LNCaP clone FGC (cell line): ENCODE data around the gene ZDHHC3.

Experiments used
- DNase-seq: peaks from one replicate; pipeline ENCODE4 v3.0.0-alpha.2; 2011; ENCODE audit warnings: low read depth
- H3K4me3 ChIP-seq: 2 replicates; pipeline ENCODE4 v1.5.1; 2011; ENCODE audit warnings: mild to moderate bottlenecking, low read depth, low read length, control low read depth
- CTCF ChIP-seq: IDR thresholded peaks from 2 replicates; pipeline ENCODE4 v1.5.1; 2012; ENCODE audit warnings: mild to moderate bottlenecking; ENCODE audit not compliant: control insufficient read depth, insufficient read depth; ENCODE audit errors: extremely low read depth

Gene ZDHHC3

GRCh38 chr3:45003859-45004258 is 27.9 kb upstream of the ZDHHC3 start:
- no peak for DNase-seq
- no peak overlapping the region for H3K4me3 ChIP-seq
- TF ChIP-seq CTCF = no peak

GRCh38 chr3:45003406-45003805 is 27.4 kb upstream of the ZDHHC3 start:
- no peak for TF ChIP-seq CTCF
- DNase-seq = no peak
- H3K4me3 ChIP-seq = no peak overlapping the region

GRCh38 chr3:45002720-45003119 is 26.7 kb upstream of the ZDHHC3 start:
- no peak for TF ChIP-seq CTCF

GRCh38 chr3:45002139-45002660 is 26.2 kb upstream of the ZDHHC3 start:
- no peak for TF ChIP-seq CTCF
- no peak overlapping the region for H3K4me3 ChIP-seq
- no peak for DNase-seq

More at GRCh38 chr3:45002720-45003119, 26.7 kb upstream of the ZDHHC3 start:
- no peak for DNase-seq
- no peak overlapping the region for H3K4me3 ChIP-seq

GRCh38 chr3:45001738-45002137 is 25.8 kb upstream of the ZDHHC3 start:
- no peak for DNase-seq
- H3K4me3 ChIP-seq = no peak overlapping the region
- no peak for TF ChIP-seq CTCF

- DNase-seq = no peak
- H3K4me3 ChIP-seq = no peak overlapping the region
- no peak for TF ChIP-seq CTCF
Observed at GRCh38 chr3:45000823-45001222, 24.8 kb upstream of the ZDHHC3 start.

- no peak overlapping the region for H3K4me3 ChIP-seq
- no peak for TF ChIP-seq CTCF
- DNase-seq = no peak
Observed at GRCh38 chr3:44999782-45000181, 23.8 kb upstream of the ZDHHC3 start.
